Sigmoid colon (tissue), 4 donors: Measurements from ENCODE around the gene DNAAF2.

ENCODE experiments used
- EP300 ChIP-seq, 4 donors: sonication (generic); formaldehyde crosslinking; IDR thresholded peaks; one replicate each; pipeline ENCODE4 v1.6.1; 2017; ENCODE audit warnings: antibody characterized with exemption in 4 of 4
- POLR2AphosphoS5 ChIP-seq, 4 donors: sonication (generic); formaldehyde crosslinking; IDR thresholded peaks; one replicate each; pipeline ENCODE4 v1.6.1; 2017; ENCODE audit warnings: antibody characterized with exemption in 4 of 4
- TF ChIP-seq, protein P1 (sequence below), 4 experiments: fragments of 450-650 bp in 3 of 4; fragments of 200-600 bp in 1 of 4; IDR thresholded peaks; one replicate each; pipeline ENCODE4 v1.5.1; 2016 to 2019; ENCODE audit warnings: antibody characterized with exemption in 4 of 4, mild to moderate bottlenecking in 3 of 4, moderate library complexity in 2 of 4

DNA sequence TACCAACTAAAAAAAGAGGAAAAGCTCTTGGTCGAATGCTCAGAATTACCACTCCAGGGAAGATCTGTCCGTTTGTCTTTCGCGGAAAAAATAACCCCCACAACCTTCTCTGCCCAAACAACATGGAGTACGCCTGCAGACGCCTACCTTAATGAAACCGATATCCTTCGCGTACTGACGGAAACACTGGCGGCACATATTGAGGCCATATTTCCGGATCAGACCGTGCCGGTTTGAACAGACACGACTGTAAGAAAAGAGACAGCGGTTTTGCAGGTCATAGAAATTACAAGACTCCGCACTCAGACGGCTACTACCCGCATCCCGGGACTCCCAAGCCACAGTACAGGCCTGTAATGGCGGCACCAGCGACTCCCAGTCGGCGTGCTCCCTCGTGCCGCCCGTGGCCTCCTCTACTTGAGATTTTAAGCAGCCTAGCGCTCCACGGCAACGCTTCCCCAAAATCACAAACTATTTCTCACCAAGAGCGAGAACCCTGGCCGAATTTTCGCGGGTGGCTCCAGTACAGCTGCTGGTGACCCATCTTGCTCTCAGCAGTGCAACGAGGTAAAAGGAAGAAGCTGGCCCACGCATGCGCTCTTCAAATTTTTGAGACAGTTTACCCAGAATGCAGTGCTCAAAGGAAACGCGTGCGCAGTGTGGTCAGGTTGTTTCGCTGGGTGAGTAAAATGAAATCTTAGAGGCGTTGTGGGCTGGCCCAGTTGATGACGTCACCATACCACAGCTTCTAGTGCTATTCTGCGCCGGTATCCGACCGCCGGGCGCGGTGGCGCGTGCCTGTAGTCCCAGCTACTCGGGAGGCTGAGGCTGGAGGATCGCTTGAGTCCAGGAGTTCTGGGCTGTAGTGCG lies 49.0 kb downstream of the DNAAF2 start, which contains the start of gene RPS29:
- TF ChIP-seq, protein P1, sequence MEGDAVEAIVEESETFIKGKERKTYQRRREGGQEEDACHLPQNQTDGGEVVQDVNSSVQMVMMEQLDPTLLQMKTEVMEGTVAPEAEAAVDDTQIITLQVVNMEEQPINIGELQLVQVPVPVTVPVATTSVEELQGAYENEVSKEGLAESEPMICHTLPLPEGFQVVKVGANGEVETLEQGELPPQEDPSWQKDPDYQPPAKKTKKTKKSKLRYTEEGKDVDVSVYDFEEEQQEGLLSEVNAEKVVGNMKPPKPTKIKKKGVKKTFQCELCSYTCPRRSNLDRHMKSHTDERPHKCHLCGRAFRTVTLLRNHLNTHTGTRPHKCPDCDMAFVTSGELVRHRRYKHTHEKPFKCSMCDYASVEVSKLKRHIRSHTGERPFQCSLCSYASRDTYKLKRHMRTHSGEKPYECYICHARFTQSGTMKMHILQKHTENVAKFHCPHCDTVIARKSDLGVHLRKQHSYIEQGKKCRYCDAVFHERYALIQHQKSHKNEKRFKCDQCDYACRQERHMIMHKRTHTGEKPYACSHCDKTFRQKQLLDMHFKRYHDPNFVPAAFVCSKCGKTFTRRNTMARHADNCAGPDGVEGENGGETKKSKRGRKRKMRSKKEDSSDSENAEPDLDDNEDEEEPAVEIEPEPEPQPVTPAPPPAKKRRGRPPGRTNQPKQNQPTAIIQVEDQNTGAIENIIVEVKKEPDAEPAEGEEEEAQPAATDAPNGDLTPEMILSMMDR (IDR thresholded peaks at IDR 0.05) = no peak
- TF ChIP-seq EP300 (IDR thresholded peaks at IDR 0.05) (peak in 1 of 4 donors; percentile 60), POLR2AphosphoS5 (IDR thresholded peaks at IDR 0.05) (peak; percentile 91 to 99 (median 98))
